ENCODE measurements around the gene NQO2.
"Not testable (repeated sequence)": the region's sequence is repeated elsewhere in the genome, so short reads cannot be mapped to it uniquely, and the experiment has no call there.

The NQO2 gene

DNA sequence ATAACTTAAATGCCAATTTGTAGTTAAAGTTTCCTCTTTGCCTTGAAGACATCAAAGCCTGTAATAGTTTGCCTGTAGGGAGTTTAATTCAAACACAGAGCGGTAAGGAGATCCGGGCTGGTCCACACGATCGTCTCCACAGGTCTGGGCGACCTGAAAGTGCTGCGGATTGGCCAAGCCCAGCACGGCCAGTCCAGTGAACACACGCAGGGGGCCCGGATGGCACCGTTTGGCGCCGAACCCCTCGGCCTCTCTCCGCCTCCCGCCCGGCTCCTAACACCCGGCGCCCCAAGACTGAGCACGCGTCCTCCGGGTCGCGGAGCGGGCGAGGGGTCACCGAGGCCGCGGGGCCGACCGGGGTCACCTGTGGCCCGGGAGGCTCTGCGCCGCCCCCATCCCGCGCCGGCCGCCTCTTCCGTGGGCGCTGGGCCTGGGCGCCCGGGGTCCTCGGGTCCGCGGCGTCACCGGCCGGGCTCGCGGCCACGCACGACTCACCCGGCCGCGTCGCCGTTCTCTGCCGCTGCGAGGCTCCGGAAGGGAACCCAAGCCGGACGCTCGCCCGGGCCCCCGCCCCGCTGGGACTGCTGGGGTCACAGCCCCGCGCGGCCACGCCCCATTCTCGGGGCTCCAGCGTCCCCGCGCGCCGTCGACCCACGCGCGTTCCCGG, 28.8 kb upstream of the NQO2 start:
- DNase-seq = peak; percentile 41 to 42

DNA sequence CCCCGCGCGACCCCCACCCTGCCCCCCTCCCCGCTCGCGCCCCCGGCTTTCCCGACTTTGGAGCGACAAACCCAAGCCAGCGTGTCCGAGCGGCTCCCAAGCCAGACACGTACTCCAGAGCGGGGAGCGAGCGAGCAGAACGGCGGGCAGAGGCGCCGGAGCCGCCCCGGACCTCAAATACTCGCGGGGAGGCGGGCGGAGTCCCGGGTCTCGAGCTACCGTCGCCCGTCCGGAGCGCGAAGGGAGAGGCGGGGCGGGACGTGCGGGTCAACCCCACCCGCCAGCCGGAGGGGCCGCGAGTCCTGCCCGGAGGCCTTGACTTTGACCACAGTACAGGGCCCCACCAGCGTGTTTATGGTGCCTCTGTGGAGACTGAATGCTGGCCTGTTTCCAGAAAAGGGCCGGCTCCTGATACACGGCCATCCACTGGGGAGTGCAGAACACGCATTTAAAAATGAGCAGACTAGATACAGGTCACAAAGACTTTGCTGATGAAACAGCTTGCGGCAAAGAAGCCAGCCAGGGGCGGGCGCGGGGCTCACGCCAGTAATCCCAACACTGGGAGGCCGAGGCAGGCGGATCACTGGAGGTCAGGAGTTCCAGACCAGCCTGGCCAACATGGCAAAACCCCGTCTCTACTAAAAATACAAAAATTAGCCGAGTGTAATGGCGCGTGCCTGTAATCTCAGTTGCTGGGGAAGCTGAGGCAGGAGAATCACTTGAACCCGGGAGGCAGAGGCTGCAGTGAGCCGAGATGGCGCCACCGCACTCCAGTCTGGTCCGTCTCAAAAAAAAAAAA, 28.1 kb upstream of the NQO2 start, which contains the start of gene SERPINB6:
Gene SERPINB6, minus strand, starts transcription at position 148 of the 799 bp plus-strand sequence. CDS start 12,235 bp downstream, outside the sequence.
- DNase-seq = peak in 1 of 2 experiments; percentile 27

DNA sequence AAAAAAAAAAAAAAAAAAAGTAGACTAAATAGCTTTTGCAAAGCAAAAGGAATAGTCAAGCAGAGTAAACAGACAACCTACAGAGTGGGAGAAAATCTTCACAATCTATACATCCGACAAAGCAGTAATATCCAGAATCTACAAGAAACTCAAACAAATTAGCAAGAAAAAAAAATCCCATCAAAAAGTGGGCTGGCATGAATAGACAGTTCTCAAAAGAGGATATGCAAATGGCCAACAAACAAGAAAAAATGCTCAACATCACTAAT, 27.5 kb upstream of the NQO2 start:
- not testable (repeated sequence) for DNase-seq

DNA sequence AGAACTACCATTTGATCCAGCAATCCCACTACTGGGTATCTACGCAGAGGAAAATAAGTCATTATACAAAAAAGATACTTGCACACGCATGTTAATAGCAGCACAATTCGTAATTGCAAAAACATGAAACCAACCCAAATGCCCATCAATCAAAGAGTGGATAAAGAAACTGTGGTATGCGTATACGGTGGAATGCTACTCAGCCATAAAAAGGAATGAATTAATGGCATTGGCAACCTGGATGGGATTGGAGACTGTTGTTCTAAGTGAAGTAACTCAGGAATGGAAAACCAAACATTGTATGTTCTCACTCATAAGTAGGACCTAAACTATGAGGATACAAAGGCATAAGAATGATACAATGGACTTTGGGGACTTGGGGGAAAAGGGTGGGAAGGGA, 27.0 kb upstream of the NQO2 start:
- not testable (repeated sequence) for DNase-seq

DNA sequence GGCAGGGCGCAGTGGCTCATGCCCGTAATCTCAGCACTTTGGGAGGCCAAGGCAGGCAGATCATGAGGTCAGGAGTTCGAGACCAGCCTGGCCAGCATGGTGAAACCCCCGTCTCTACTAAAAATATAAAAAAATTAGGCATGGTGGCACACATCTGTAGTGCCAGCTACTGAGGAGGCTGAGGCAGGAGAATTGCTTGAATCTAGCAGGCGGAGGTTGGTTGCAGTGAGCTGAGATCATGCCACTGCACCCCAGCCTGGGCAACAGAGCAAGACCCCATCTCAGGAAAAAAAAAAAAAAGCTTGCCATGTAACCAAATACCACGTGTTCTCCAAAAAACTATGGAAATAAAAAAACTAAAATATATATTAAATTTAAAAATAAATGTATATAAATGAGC, 26.5 kb upstream of the NQO2 start:
- not testable (repeated sequence) for DNase-seq

DNA sequence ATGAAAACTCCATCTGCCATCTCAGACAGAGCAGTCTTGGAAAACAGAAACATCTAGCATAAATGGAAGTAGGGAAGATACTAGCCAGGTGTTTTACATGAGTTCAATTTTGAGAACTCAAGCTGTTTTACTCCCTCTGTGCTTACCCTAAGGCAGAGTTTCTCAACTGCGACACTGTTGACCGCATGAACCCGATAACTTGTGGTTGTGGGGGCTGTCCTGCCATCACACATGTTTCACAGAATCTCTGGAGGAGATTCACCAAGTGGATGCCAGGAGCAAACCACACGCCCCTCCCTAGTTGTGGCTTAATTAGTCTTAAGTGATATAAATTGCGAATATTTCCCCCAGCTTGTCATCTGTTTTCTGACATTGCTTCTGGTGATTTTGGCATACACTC, 26.0 kb upstream of the NQO2 start:
- DNase-seq = no peak

DNA sequence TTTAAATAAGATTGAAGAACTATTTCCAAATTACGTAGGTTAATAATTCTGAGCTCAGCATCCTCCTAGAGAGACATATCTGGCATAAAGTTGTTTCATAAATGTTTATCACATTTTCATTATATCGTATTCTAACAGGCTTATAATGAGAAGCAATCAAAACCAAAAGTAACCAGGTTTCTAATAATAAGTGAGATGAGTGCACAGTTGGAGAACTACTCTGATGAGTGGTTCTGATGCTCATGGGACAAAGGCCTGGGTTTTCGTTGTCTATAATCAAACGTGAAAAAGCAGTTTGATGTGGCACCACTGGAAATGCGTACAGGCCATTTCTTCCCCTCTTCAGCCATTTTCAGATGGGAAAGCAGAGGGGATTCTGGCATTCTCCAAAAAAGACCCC, 23.6 kb upstream of the NQO2 start:
- no peak for DNase-seq

DNA sequence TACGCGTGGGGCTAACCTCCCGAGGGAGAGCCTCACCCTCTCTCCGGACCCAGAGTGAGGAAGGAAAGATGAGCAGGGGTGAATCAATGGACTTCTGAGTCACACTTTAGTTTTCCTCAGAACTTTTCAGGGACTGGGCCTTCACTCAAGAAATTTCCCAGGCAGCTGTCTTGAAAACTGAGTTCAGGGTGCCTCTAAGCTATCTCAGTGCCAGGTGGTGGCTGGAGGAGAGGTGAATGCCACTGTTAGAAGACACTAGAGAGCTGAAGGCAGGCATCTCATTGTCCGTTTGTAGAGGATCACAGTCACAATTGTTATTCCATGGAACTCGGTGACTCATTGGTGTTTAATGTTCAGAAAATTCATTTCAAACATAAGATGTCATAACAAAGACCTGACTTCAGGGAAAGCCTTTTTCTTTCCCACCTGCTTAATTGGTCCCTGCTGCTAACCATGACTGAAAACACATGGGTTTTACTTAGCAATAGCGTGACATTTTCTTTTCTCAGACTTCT, 23.1 kb upstream of the NQO2 start:
- no peak for DNase-seq

DNA sequence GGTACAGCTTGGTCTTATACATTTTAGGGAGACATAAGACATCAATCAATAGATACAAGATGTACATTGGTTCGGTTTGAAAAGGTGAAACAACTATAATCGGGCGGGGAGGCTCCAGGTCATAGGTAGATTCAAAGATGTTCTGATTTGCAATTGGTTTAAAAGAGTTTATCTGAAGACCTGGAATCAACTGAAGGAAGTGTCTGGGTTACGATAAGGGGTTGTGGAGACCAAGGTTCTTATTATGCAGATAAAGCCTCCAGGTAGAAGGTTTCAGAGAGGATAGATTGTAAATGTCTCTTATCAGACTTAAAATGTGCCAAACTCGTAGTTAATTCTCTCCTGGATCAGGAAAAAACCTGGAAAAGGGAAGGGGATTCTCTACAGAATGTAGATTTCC, 22.4 kb upstream of the NQO2 start:
- no peak for DNase-seq

DNA sequence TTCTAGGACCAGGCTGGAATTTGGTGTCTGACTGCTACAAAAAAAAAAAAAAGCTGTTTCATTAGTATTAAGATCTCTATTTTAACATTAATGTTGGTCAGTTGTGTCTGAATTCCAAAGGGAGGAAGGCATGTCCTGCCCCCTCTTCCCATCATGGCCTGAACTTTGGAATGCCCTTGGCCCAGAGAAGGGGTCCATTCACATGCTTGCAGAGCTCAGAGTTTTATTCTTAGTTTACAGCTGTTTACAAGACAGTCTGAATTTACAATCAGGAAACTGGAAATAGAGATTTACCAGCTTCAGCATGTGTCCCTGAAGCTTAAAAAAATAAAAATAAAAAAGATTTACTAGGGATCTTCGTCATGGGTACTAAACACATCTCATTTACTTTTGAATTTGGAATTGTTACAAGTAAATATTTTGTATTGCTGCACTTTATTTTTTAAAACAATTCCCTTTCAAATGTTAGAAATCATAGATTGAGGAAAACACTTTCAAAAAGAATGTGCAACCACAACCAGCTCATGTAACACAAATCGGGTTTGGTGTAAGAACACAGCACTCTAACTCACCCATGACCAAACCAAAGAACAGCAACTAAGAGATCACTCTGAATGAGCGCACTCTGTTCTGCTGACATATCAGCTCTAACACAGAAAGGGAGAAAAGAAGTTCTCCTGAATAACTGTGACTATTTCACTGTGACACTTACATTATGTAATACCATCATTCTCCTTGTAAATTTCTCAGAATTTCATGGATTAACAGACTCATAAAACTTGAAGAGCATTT, 21.7 kb upstream of the NQO2 start:
- no peak for DNase-seq

DNA sequence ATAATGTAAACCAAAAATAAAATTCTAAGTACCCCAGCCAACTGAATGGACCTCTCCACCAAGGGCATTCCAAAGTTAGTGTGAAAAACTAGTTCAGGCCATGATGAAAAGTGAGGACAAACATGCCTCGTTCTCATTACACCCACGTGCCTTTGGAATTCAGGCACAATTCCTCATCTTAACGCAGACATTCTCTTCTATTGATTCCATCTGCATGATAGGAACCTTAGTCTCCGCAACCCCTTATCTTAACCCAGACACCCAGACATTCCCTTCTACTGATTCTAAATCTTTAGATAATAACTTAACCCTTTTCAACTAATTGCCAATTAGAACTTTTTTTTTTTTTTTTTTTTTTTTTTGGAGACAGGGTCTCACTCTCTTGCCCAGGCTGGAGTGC, 20.8 kb upstream of the NQO2 start:
- no peak for DNase-seq

DNA sequence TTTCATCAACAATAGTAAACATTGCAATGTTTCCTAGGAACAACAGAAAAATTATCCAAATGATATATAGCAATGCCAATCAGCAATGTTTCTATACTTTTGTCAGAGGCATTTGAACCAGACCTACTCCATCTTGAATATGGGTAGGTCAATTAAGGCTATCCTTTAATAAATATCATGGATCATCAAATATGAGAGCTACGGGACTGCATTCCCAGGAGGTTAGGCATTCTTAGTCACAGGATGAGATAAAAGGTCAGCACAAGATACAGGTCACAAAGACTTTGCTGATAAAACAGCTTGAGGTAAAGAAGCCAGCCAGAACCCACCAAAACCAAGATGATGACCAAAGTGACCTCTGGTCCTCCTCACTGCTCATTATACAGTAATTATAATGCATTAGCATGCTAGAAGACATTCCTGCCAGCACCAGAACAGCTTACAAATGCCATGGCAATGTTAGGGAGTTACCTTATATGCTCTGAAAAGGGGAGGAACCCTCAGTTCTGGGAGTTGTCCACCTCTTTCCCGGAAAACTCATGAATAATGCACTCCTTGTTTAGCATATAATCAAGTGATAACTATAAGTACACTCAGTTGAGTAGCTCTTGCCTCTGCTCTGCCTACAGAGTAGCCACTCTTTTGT, 19.8 kb upstream of the NQO2 start:
- no peak for DNase-seq

DNA sequence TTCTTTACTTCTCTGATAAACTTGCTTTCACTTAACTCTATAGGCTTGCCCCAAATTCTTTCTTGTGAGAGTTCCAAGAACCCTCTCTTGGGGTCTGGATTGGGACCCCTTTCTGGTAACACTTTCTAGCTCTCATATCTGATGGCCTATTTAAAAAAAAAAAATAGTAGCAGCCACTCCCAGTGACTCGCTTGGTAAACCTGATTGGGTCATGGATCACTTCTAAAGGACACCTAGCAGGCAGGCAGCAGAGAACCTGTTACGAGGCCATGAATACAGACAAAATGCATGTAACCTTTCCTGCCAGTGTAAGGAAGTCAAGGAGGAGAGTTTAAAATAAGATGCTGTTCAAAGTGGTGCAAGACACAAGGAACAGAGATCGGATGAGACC, 19.2 kb upstream of the NQO2 start:
- DNase-seq = no peak

DNA sequence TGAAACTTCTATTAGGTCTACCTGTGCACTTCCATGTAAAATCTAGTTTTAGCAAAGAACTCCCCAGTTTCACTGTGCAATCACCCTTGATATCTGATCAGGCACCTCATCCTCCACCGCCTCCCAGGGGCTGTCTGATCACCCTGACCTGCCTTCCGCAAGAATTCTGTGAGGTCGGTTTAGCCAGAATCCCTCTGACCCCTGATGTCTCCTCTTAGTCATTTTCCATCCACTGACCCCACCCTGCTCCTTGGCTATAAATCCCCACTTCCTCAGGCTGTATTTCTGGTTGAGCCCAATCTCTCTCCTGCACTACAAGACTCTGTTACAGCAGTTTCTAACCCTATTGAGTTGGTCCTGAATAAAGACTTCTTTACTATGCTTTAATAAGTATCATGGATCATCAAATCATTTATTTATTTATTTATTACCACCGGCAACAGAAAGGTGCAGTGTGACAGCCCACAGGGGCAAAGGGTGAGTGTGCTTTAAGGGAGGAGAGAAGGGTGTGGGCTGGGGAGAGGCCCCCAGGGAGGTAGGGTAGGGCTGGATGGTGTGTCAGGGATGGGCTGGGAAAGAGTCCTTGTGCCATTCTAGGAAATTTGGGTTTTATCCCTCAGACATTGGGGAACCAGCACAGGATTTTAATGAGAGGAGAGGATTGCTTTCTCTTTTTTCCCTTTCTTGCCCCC, 17.1 kb upstream of the NQO2 start:
- DNase-seq = no peak

DNA sequence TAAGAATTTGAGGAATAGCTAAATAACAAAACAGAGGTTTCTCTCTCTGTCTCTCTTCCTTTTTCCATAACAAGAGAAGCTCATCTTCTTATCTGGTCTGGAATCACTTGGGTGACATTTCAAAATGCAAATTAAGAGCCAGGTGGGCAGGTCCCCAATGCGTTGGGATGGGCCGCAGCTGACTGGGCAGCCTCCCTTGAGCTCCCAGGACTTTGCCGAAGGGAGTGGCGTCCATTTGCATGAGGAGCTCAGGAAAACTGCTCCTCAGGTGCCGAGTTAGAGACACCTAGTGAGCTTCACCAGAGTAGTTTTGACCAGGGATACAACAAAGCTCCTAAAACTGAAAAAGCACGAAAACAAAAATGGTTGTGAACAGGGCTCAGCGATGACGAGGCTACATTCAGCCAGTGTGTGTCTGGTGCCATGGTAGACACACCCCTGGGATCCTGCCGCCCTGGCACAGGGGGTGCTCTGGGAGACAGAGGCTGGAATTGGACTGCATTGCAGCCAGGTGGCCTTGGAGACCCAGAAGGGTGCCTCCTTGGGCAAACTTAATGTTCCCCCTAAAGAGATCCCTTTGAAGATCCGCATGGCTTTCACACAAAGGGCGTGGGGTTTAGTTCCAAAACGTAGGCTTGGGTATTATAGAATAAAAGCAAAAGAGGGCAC, 14.8 kb upstream of the NQO2 start:
- DNase-seq = no peak

DNA sequence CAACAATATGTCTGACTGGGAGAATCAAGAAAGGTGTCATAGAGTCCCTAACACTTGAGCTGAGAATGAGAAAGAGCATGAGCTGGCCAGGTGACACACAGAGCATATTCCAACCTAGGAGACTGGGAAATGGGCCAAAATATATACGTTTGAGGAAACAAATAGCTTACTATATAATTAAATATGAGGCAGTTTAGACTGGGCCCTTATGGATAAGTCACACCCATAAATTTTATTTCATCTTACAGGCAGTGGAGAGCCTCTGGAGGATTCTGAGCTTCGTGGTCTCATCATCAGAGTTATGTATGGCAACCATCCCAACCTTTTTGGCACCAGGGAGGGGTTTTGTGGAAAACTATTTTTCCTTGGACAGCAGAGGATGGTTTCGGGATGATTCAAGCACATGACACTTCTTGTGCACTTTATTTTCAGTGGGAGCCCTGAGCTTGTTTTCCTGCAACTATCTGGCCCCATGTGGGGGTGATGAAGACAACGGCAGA, 12.9 kb upstream of the NQO2 start:
- DNase-seq = no peak

DNA sequence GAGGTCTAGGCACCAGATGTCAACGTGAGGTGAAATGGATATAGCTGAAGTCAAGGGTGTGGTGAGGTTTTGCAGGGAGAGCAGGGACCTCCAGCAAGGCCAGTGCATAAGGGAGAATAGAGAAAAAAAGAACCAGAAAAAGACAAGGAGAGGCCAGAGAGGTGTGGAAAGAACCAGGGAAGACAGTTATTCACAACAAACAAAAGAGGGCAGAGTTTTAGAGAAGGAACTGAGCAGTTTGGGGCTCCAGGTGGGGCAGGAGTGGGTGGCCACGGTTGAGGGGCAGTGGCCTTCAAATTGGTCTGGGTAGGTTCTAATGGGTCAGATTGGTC, 11.6 kb upstream of the NQO2 start:
- DNase-seq = no peak

DNA sequence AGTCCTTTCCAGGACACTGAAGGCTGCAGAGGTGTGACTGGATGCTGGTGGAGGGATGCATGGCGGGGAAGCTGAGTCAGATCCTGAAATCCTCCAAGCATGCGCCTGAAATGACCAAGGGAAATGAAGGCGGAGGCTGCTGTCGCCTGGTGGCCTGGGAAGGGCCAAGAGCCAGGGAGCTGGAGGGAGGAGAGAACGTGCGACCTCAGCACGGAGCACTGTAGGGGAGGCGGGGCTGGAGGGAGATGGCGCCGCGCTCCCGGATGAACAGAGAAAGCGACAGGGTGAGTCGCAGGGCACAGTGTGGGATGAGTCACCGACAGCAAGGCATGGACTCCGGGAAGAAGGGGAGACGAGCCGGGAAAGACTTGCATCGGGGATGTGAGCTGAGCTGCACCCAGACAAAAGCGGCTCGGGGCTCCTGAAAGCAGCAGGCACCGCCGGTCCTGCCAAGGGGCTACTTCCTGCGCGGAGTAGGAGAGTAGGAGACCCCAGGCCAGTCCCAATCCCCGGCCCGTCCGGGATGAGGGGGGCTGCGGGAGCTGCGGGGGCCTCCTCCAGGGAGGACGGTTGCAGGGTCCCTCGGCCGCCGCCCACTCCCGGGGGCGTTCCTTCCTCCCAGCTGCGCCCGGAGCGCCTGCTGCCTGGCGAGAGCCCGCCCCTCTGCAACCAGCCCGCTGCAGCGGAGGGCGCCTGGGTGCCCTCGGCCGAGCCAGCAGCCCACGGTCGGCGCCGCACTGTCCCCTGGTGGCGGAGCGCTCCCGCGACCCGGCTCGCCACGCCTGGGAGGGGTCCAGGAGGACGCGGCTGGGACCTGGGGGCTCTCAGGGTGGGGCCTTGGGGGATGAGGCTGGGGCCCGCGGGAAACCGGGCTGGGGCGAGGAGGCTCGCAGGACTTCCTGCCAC, 11.0 kb upstream of the NQO2 start:
- peak; percentile 81 to 92 for DNase-seq

DNA sequence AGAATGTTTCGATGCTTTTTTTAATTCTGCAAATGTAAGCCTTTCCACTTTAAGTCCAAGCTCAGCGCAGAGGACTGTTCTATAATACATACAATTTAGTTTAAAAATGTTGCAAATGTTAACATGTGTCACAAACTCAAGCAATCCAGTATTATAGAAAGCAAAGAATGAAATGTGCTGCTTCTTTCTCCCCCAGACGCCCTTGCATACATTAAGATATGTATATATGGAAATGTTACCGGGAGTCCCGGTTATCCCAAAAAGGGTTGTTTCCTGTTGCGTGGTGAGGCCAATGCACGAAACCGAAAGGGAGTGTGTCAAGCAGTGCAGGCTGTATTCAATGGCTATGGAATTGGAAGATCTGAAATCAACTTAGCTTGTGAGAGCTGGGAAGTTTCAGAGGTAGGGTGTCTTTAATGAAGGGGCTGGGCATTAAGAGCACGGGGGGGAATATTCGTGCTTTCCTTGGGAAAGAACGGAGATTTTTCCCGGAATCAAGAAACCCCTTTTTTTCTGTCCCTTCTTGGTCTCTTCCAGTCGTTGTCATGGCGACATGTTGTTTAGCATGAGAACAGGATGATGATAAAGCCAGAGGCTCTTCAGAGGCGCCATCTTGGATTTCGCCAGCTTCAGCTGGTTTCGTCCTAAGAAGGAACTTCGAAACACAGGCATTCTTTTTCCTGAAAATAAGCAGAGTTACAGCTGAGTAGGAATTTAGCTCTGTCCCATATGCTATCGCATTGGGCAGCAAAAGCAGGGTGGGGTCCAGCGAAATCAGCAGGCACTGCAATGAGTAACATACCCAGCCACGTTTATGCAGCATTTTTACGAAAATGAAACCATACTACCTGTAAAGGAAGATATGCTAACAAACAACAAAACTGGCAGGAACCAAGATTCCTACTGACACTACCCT, 10.1 kb upstream of the NQO2 start:
- peak; percentile 85 to 92 for DNase-seq
